ENCODE results near the gene PROSER1.

The PROSER1 gene

DNA sequence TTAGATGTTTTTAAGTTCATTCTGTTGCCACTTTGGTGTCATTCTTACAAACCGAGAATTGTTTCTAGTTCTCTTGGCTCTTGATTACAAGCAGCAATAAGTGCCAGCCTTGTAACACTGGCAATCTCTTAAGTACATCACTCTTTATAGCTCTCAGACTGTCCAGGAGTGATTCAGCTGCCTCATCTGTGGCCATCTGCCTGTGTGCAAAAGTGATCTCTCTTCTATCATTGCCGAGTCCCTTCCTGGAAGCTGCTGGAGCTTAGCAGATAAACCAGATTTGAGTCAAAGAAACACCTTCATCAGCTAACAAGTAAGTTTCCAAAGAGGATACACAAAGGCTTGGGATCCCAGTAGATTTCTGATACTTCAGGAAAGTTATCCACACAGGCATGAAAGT is 70.4 kb downstream of the PROSER1 start:
- H3K4me3 ChIP-seq (ENCODE audit: low read length): no peak overlapping the region
- no peak for DNase-seq (ENCODE audit: low read depth, low spot score)

DNA sequence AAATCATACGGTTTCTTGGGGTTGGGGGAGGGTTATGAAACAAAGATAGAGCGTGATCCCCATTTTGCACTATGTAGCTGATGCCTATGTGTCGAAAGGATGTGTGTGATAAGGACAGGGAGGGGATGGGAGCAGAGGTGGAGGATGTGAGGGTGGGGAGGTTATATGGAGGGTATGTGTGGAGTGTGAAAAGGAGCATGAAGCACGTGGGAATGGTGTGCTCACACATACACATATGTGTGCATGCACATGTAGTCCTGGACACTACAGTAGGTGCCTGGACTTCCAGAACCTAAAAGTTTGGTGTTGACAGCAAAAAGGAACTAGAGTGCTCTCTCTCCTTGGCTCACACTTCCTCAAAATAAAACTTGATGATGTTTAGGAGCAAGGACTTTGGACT is 72.6 kb downstream of the PROSER1 start:
- no peak overlapping the region for H3K4me3 ChIP-seq (ENCODE audit: low read length)
- no peak for DNase-seq (ENCODE audit: low read depth, low spot score)

DNA sequence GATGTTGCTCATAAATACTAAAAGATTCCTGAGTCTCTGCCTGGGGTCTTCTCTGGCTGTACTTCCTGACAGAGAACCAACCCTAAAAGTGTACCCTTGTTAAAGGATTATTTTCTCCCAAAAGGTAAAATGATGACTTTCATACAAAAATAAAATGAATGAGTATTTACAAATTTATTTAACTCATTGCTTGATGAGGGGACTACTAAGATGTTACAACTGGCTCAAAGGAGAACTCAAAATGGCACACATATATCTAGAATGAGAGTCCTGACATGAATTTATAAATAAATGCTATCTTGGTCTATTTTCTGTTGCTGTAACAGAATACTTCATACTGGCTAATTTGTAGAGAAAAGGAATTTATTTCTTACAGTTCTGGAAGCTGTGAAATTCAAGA is 77.7 kb downstream of the PROSER1 start:
- no peak for DNase-seq (ENCODE audit: low read depth, low spot score)
- no peak overlapping the region for H3K4me3 ChIP-seq (ENCODE audit: low read length)
